Hematopoietic multipotent progenitor cell treated with erythropoietin and hydrocortisone succinate and interleukin-3 and kit ligand, for 17 days (in vitro differentiated cells): ENCODE results near the gene DAAM1.

Source experiments
- DNase-seq: peaks from one replicate; pipeline ENCODE4 v3.0.0-alpha.2; 2015; ENCODE audit warnings: low spot score

The DAAM1 gene

GRCh38 chr14:59187802-59188460 lies 536 bp upstream of the DAAM1 start:
- DNase-seq: peak; percentile 55

DNA sequence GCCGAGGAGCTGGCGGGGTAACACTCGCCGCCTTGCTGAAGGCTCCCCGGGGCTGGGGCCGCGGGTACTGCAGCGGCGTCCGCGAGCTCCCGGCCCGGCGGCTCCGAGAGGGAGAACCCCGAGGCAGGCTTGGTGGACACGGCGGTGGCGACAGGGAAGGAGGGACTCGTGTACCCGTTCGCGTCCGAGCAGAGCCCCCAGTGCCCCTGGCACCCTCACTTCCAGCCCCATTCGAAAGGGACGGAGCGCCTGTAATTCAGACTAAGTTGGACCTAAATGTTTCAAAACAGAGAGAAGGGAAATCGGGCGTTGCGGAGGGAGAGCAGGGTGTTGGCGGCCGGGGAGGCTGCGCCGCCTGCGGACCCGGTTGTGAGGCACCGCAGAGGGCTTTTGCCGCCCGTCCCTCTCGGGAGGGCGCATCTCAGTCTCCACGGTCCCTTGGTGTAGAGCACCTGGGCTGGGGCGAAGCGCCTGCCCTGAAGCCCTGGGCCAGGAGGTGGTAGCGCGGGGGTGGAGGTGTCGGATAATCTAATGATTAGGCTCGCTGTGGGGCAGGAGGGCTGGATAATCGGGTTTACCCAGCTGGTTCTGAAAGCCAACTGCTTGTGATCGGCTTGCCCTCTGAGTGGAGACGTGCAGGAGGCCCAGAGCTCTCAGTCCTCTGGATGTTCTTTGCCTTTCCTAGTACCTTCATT lies 771 bp downstream of the DAAM1 start:
- DNase-seq: no peak

DNA sequence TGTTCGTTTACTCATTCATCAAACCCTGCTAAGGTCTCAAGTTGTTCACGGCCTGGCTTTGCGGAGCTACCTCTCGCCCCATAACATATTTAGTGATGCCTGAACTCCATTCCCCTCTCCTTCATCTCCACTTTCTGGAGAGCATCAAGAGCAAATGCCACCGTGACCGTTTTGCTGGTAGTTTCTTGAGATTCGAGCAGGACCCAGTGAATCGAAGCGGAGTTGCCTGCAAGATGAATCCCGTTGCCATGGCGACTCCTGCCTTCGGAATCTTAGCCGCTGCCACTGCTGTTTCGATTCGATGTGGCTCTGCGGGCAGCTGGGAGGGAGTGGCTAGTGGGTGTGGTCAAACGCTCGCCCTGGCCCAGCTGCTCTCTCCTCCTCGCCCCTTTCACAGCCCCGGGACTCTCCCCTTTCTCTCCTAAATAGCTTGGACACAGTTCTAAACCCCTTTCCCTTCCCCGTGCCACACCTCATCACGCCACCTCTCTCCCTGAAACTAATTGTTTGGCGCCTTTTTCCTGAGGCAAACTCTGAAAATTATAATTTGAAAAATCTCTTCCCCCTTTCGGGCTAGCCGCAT lies 1.4 kb downstream of the DAAM1 start:
- peak; percentile 91 for DNase-seq

GRCh38 chr14:59190372-59190771 lies 1.9 kb downstream of the DAAM1 start:
- DNase-seq: peak; percentile 41

DNA sequence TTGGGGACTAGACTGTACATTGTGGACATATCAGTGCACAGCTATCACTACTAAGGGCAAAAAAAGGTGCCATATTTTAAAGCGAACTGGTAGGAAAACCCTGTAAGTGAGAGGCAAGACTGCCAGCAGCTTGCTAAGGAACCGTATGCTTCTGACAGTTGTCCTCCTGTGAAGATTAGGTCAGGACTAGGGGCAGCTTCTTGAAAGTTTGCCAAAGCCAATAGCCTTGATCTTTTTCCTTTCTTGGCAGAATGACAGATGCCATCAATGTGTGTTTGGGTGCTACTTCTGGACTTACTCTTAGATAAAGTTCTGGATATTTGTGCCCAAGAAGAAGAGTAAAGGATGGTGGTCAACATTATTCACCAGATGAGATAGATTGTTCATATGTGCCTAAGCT lies 7.4 kb downstream of the DAAM1 start:
- no peak for DNase-seq

DNA sequence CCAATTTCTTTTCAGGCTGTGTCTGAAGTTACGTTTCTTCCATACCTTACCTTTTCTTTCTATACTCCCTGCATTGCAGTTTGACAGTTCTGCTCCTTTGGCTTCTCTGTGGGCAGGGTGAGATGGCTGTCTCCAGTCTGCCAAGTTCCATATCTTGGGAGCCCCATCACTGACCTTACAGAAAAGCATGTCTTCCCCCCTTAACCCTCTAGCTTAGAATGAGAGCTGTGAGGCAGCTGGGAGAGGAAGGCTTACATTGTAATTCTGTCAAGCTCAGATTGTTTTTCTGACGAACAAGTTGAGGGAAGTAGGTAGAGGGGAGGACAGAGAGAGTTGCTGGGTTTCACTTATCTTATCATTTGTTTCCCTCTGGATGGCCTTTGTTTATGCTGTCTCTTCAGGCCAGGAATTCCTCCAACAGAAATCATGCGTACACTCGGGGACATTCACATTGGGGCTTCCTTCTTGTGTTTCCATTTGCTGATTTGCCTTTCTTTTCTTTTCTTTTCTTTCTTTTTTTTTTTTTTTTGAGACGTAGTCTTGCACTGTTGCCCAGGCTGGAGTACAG lies 9.3 kb downstream of the DAAM1 start:
- no peak for DNase-seq

DNA sequence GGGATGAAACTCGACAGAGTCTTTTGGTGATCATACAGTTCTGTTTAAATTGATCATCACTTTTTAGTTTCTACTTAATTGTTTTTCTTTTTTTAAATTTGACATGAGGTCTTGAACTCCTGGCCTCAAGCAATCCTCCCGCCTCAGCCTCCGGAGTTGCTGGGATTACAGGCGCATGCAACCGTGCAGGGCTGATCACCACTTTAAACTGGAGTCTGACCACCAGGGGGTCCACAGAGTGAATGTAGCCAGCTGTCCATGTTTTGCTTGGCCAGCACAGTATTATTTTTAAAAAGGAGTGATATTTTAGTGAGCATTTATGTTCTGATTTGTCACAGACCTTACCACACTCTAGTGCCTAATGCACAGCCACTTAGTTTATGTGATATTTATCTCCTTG lies 10.7 kb downstream of the DAAM1 start:
- DNase-seq: no peak

DNA sequence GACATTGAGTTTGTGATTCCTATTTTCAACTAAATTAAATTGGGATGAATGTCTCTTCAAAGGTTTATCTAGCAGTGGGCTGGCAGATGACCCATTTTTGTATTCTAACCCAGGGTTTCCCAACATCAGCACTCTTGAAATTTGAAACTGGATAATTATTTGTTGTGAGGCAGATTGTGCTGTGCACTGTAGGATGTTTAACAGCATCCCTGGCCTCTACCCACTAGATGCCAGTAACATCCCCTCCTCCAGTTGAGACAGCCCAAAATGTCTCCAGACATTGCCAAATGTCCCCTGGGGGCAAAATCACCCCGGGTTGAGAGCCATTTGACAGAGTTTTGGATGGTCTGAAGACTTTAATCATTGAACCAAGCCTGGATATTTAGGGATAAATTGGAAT lies 11.1 kb downstream of the DAAM1 start:
- no peak for DNase-seq

DNA sequence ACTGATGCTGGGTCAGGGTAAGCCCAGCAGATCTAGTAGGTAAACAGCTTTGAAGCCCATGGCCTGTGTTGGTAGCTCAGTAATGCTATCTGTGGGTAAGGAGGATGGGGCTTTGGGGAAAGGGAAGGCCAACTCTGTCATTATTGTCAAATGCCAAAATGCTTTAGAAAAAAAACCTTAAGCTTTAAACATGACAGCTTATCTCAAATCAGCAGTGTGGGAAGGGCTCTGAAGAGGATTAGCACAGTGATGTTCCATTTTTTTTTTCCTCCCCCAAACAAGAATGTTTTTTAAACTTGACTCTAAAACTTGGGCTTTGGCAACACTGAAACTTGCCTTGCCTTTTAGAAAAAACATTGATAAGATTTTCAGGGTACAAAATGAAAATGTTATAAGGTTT lies 11.7 kb downstream of the DAAM1 start:
- DNase-seq: peak; percentile 33

GRCh38 chr14:59202031-59202430 lies 13.6 kb downstream of the DAAM1 start:
- DNase-seq: no peak

- DNase-seq: no peak
These were observed 15.8 kb downstream of the DAAM1 start for GRCh38 chr14:59204305-59204704.

DNA sequence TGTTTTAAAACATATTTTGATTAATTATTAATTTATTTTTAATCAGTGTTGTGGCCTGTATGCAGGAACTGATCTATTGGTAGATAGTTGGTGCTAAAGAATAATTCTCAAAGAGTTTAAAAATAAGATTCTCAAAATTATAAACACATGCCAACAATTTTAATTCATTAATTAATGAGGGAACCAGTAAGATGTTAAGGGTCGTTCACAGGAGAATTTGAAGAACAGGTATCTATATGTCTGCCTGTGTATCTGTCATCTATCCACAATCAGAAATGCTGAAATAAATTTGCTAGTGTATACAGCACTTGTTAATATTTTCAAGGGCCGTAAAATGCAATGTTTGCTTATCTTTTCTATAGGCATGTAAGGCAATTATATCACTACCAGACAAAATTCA lies 18.4 kb downstream of the DAAM1 start:
- no peak for DNase-seq

- no peak for DNase-seq
These were observed 19.1 kb downstream of the DAAM1 start for GRCh38 chr14:59207506-59207933.

DNA sequence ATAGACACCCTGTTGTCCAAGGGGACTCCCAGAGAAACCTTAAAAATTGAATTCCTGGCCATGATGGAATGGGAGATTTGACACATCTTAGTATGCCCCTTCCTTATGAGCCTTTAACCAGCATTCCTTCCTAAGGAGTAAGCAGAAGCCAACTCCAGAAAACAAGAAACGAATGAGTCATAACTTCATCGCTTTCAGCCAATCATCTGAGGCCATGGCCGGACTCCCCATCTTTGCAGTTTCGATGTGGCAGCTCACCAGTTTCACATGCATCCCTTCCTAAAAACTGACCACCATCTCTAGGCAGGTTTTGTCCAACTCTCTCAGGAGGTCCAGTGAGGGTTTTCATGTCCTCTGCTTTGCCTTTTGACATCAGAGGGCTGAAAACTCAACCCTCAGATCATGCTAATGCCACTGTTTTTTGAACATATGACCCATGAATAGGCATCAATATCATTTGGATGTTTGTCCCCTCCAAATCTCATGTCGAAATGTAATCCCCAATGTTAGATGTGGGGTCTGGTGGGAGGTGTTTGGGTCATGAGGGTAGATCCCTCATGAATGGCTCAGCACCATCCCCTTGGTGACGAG lies 19.9 kb downstream of the DAAM1 start:
- DNase-seq: no peak

- no peak for DNase-seq
These were observed 20.5 kb downstream of the DAAM1 start for GRCh38 chr14:59208954-59209353.

- no peak for DNase-seq
These were observed 22.2 kb downstream of the DAAM1 start for GRCh38 chr14:59210621-59211020.

- no peak for DNase-seq
These were observed 25.2 kb downstream of the DAAM1 start for GRCh38 chr14:59213368-59214315.

DNA sequence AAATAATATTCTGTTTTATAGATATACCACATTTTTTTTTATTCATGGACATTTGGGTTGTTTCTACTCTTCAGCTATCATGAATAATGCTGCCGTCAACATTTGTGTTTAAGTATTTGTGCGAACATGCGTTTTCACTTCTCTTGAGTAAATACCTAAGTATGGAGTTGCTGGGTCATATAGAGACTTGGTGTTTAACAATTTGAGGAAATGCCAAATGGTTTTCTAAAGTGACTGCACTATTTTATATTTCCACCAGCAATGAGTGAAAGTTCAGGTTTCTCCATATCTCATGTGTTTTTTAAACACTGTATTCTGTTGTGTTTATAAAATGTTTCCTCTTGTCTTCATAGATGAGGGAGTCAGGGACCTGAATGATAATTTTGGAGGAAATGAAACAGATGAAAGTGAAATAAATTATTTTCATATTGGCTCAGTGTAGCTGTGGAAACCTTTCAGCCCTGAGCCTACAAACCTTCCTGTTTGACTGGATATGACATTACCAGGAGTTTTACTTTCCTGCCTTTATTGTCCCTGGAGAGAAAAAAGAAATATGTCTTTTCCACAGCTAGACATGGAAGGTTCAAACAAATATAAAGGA lies 26.3 kb downstream of the DAAM1 start:
- no peak for DNase-seq

GRCh38 chr14:59215322-59215721 lies 26.9 kb downstream of the DAAM1 start:
- no peak for DNase-seq

GRCh38 chr14:59215757-59216156 lies 27.3 kb downstream of the DAAM1 start:
- no peak for DNase-seq

GRCh38 chr14:59217011-59217410 lies 28.5 kb downstream of the DAAM1 start:
- no peak for DNase-seq
